ENCODE results near the gene CDH16.
"Not testable (repeated sequence)": the region's sequence is repeated elsewhere in the genome, so short reads cannot be mapped to it uniquely, and the experiment has no call there.

Gene CDH16

GRCh38 chr16:66918803-66919568, at the start of gene CDH16:
CDH16 (minus strand) TSS chr16:66918885; CDS start chr16:66918065, 820 bp downstream.
- no peak for DNase-seq (ENCODE audit: low spot score)

- no peak for DNase-seq (ENCODE audit: low spot score)
Observed at GRCh38 chr16:66964049-66964448, 45.4 kb upstream of the CDH16 start.

GRCh38 chr16:66961914-66962313, 43.2 kb upstream of the CDH16 start:
- DNase-seq (ENCODE audit: low spot score), result no peak

- peak; percentile 70 for DNase-seq (ENCODE audit: low spot score)
Observed at GRCh38 chr16:66961065-66961744, 42.5 kb upstream of the CDH16 start, which contains the start of gene CES3. CES3 (plus strand) TSS chr16:66961266; CDS start chr16:66961308, 42 bp downstream.

GRCh38 chr16:66960270-66960669, 41.6 kb upstream of the CDH16 start:
- no peak for DNase-seq (ENCODE audit: low spot score)

- DNase-seq (ENCODE audit: low spot score), result peak; percentile 87
Observed at GRCh38 chr16:66959704-66960161, 41.0 kb upstream of the CDH16 start.

- DNase-seq (ENCODE audit: low spot score), result peak; percentile 16
Observed at GRCh38 chr16:66958857-66959703, 40.4 kb upstream of the CDH16 start.

GRCh38 chr16:66956154-66956457, 37.4 kb upstream of the CDH16 start:
- DNase-seq (ENCODE audit: low spot score), result not testable (repeated sequence)

- not testable (repeated sequence) for DNase-seq (ENCODE audit: low spot score)
Observed at GRCh38 chr16:66955363-66956153, 36.9 kb upstream of the CDH16 start.

- DNase-seq (ENCODE audit: low spot score), result peak; percentile 89
Observed at GRCh38 chr16:66954097-66954659, 35.5 kb upstream of the CDH16 start.

- no peak for DNase-seq (ENCODE audit: low spot score)
Observed at GRCh38 chr16:66953462-66954096, 34.9 kb upstream of the CDH16 start.

- DNase-seq (ENCODE audit: low spot score), result no peak
Observed at GRCh38 chr16:66952430-66953110, 33.9 kb upstream of the CDH16 start.

GRCh38 chr16:66950971-66951790, 32.5 kb upstream of the CDH16 start:
- DNase-seq (ENCODE audit: low spot score), result no peak

GRCh38 chr16:66950437-66950836, 31.8 kb upstream of the CDH16 start:
- no peak for DNase-seq (ENCODE audit: low spot score)

GRCh38 chr16:66949472-66949871, 30.8 kb upstream of the CDH16 start:
- DNase-seq (ENCODE audit: low spot score), result no peak

- no peak for DNase-seq (ENCODE audit: low spot score)
Observed at GRCh38 chr16:66948837-66949225, 30.1 kb upstream of the CDH16 start.

GRCh38 chr16:66948134-66948836, 29.6 kb upstream of the CDH16 start:
- DNase-seq (ENCODE audit: low spot score), result no peak

- peak; percentile 94 for DNase-seq (ENCODE audit: low spot score)
Observed at GRCh38 chr16:66947302-66948065, 28.8 kb upstream of the CDH16 start.
